Mucosa of rectum (tissue), 2 donors: ENCODE results near the gene MTSS2.
"Not testable (repeated sequence)": the region's sequence is repeated elsewhere in the genome, so short reads cannot be mapped to it uniquely, and the experiment has no call there.

ENCODE experiments used
- H3K27ac ChIP-seq, 2 donors: one replicate each; pipeline ENCODE4 v1.7.0; 2013; ENCODE audit warnings: inconsistent platforms in 2 of 2, low read depth in 2 of 2, low read length in 2 of 2
- H3K27me3 ChIP-seq, 2 donors: one replicate each; pipeline ENCODE4 v1.7.0; 2013; ENCODE audit warnings: low read length in 2 of 2; ENCODE audit not compliant: control insufficient read depth in 2 of 2, insufficient read depth in 2 of 2
- H3K36me3 ChIP-seq, 2 donors: one replicate each; pipeline ENCODE4 v1.7.0; 2013; ENCODE audit warnings: low read length in 2 of 2; ENCODE audit not compliant: control insufficient read depth in 2 of 2, insufficient read depth in 2 of 2
- H3K4me1 ChIP-seq, 2 donors: one replicate each; pipeline ENCODE4 v1.7.0; 2013; ENCODE audit warnings: low read length in 2 of 2, mild to moderate bottlenecking in 1 of 2; ENCODE audit not compliant: control insufficient read depth in 2 of 2, insufficient read depth in 2 of 2
- H3K4me3 ChIP-seq, 2 donors: one replicate each; pipeline ENCODE4 v1.7.0; 2013; ENCODE audit warnings: low read length in 2 of 2
- H3K9ac ChIP-seq, 2 donors: one replicate each; pipeline ENCODE4 v1.7.0; 2013; ENCODE audit warnings: low read length in 2 of 2, low read depth in 1 of 2, mild to moderate bottlenecking in 1 of 2
- H3K9me3 ChIP-seq, 2 donors: one replicate each; pipeline ENCODE4 v1.7.0; 2013; ENCODE audit warnings: low read length in 2 of 2; ENCODE audit not compliant: control insufficient read depth in 2 of 2
- donor health status: healthy.
- donor health status: Normal muscosa, but diverticular disease.

The MTSS2 gene

DNA sequence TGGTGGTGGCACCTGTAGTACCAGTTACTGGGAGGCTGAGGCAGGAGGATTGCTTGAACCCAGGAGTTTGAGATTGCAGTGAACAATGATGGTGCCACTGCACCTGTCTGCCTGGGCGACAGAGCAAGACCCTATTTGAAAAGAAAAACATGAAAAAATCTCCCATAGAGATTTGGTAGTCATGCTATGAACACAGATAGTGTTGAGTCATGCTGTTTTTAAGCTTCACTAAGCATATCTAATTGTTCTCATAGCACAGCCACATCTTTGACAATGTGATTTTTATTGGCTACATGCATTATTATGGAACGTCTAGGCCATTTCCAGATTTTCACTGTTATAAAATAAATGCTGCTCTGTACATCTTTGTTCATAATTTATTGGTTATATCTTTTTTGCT is 33.5 kb downstream of the MTSS2 start:
- Histone ChIP-seq H3K9ac (no peak overlapping the region), H3K36me3 (no peaks in the 10 kb centered on the region), H3K4me3 (no peak overlapping the region), H3K27me3 (no peaks in the 10 kb centered on the region), H3K4me1 (peaks cover 0 to 3% of the 10 kb centered on the region in 2 donors), H3K27ac (no peak overlapping the region), H3K9me3 (no peaks in the 10 kb centered on the region)

DNA sequence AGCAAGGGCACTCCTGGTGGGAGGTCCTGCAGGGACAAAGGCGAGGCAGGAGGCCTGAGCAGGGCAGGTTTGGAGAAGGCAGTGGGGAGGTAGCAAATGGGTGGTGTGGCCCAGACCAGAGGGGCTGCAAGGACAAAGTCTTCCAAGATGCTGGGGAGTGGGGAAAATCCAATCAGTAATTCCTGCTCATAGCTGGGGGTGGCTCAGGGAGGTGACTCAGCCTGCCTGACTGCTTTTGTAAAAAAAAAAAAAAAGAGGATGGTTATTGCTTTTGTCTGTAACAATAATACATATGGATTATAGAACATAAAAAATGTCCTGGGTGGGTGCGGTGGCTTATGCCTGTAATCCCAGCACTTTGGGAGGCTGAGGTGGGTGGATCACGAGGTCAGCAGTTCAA is 34.3 kb downstream of the MTSS2 start:
- Histone ChIP-seq H3K9me3 (no peaks in the 10 kb centered on the region), H3K9ac (no peak overlapping the region), H3K4me1 (peaks cover 0 to 3% of the 10 kb centered on the region in 2 donors), H3K27ac (no peak overlapping the region), H3K4me3 (no peak overlapping the region), H3K36me3 (no peaks in the 10 kb centered on the region), H3K27me3 (no peaks in the 10 kb centered on the region)

DNA sequence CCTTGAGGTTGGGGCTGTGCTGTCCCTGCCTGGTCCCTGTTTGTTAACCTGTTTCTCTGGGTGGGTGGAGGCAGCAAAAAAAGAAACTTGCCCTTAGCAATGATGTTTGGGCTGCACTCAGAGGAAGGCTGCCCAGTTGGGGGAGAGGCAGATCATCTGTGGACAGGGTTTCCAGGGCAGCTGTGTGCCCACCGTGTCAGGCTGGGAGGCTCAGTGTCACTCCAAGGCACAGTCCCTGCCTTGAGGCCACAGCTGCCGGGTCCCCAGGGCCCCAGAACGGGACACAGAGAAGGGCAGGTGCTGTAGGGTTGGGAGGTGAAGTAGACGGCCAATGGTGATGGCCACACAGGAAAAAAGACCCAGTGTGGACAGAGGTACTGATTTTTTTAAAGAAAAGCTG is 35.6 kb downstream of the MTSS2 start:
- no peaks in the 10 kb centered on the region for H3K27me3 ChIP-seq
- H3K4me1 ChIP-seq = peaks cover 0 to 3% of the 10 kb centered on the region in 2 donors
- H3K27ac ChIP-seq = no peak overlapping the region
- H3K36me3 ChIP-seq = no peaks in the 10 kb centered on the region
- no peaks in the 10 kb centered on the region for H3K9me3 ChIP-seq
- H3K4me3 ChIP-seq = no peak overlapping the region
- H3K9ac ChIP-seq = no peak overlapping the region

DNA sequence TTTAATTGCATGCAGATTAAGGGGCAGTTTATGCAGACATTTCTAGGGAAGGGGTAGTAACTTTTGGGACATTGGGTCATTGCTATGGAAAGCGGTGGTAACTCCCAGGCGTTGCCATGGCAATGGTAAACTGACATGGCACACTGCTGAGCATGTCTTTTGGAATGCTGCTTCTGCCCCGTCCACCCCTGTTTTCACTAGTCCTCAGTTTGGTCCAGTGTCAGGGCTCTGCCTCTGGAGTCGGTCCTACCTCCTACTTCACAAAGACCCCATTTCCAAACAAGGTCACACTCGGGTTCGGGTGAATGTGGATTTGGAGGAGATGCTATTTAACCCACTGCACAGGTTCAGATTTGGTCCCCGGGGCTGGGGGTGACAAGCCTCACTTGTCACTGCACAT is 36.6 kb downstream of the MTSS2 start:
- Histone ChIP-seq H3K9ac (no peak overlapping the region), H3K4me1 (peaks cover 0 to 3% of the 10 kb centered on the region in 2 donors), H3K27ac (no peak overlapping the region), H3K4me3 (no peak overlapping the region), H3K36me3 (no peaks in the 10 kb centered on the region), H3K9me3 (no peaks in the 10 kb centered on the region), H3K27me3 (no peaks in the 10 kb centered on the region)

DNA sequence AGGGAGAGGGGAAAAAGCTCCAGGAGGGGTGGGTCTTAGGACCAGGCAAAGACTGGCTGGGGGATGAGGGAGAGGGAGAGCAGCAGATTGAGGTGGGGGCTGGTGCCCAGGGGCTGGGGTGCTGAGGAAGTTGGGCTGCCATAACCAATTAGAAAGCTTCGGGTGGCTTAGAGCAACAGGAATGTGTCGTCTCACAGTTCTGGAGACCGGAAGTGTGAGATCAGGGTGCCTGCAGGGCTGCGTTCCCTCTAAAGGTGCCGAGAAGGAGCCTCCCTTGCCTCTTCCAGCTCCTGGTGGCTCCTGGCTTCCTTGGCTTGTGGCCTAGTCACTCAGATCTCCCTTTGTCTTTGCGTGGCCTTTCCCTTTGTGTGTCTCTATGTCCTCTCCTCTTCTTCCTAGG is 37.2 kb downstream of the MTSS2 start:
- Histone ChIP-seq H3K4me3 (no peak overlapping the region), H3K36me3 (no peaks in the 10 kb centered on the region), H3K27me3 (no peaks in the 10 kb centered on the region), H3K4me1 (no peaks in the 10 kb centered on the region), H3K27ac (no peak overlapping the region), H3K9me3 (no peaks in the 10 kb centered on the region), H3K9ac (no peak overlapping the region)

GRCh38 chr16:70647441-70648359 is 38.2 kb downstream of the MTSS2 start:
- Histone ChIP-seq H3K9ac (no peak overlapping the region), H3K27ac (no peak overlapping the region), H3K4me3 (no peak overlapping the region), H3K9me3 (no peaks in the 10 kb centered on the region), H3K4me1 (no peaks in the 10 kb centered on the region), H3K36me3 (no peaks in the 10 kb centered on the region), H3K27me3 (no peaks in the 10 kb centered on the region)

DNA sequence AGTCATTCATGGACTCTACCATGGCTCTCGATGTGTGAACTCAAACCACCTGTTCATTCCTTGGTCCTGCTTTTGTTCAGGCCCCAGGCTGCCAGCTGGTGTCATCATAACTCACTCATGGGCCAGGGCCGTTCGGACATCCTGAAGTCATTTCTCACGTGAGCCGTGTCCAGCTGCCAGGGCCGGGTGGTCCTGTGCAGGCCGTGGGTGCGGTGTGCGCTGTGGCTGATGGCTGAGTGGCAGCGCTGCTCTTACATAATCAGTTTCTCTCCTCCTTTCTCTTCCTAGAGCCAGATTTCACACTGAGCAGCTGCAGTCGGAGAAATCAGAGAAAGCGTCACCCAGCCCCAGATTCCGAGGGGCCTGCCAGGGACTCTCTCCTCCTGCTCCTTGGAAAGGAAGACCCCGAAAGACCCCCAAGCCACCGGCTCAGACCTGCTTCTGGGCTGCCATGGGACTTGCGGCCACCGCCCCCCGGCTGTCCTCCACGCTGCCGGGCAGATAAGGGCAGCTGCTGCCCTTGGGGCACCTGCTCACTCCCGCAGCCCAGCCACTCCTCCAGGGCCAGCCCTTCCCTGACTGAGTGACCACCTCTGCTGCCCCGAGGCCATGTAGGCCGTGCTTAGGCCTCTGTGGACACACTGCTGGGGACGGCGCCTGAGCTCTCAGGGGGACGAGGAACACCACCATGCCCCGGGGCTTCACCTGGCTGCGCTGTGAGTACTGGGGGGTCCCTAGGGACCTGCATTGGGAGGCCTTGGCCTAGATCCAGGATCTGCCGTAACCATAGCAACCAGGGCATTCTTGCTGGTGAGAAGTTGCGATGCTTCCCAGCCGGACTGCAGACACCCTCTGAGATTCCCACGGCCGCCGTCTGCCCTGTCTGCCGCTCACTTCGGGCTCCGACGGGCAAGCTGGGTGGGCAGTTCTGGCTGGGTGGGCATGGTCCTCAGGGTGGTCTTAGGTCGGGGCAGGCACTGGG is 39.3 kb downstream of the MTSS2 start, which contains the start of gene IL34:
IL34 (plus strand) TSS at position 300 of the 982 bp plus-strand sequence; CDS start at position 689, 389 bp downstream.
- Histone ChIP-seq H3K4me1 (no peaks in the 10 kb centered on the region), H3K36me3 (no peaks in the 10 kb centered on the region), H3K9me3 (no peaks in the 10 kb centered on the region), H3K27me3 (no peaks in the 10 kb centered on the region), H3K4me3 (no peak within 1 kb of the TSS), H3K27ac (no peak within 1 kb of the TSS), H3K9ac (no peak within 1 kb of the TSS)

DNA sequence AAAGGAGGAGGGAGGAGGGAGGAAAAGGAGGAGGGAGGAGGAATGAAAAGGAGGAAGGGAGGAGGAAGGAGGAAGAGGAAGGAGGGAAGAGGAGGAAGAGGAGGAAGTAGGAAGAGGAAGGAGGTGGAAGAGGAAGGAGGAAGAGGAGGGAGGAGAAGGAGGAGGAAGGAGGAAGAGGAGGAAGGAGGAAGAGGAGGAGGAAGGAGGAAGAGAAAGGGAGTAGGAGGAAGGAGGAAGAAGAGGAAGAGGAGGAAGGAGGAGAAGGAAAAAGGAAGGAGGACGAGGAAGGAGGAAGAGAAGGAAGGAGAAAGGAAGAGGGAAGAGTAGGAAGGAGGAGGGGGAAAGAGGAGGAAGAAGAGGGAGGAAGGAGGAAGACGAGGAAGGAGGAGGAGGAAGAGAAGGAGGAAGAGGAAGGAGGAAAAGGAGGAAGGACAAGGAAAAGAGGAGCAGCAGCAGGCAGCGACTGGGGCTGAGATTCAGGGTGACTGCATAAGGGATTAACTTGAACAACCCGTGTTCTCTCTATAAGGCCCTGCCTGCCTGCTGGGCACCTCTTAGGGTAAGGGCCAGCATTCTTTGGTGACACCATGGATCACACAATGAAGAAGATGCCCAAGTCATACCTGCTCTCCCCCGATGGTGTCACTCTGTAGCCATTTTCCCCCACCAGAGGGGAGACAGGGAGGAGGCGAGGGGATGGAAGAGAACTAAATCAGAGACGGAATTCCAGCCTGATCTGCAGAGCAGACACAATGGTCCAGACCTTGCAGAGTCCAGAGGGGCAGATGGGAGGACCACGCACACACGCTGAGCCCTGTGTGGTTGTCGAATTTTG is 40.9 kb downstream of the MTSS2 start:
- Histone ChIP-seq H3K4me1 (no peaks in the 10 kb centered on the region), H3K36me3 (no peaks in the 10 kb centered on the region), H3K9ac (no peak overlapping the region), H3K4me3 (no peak overlapping the region), H3K9me3 (no peaks in the 10 kb centered on the region), H3K27me3 (no peaks in the 10 kb centered on the region), H3K27ac (no peak overlapping the region)

DNA sequence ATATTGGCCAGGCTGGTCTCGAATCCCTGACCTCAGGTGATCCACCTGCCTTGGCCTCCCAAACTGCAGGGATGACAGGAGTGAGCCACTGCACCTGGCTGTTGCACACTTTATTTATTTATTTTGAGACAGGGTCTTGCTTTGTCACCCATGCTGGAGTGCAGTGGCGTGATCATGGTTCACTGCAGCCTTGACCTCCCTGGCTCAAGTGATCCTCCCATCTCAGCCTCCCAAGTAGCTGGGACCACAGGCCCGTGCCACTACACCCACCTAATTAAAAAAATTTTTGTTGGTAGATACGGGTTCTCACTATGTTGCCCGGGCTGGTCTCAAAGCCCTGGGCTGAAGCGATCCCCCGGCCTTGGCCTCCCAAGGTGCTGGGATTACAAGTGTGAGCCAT is 42.6 kb downstream of the MTSS2 start:
- H3K4me3 ChIP-seq, H3K36me3 ChIP-seq, H3K9ac ChIP-seq, H3K4me1 ChIP-seq, H3K27ac ChIP-seq, H3K27me3 ChIP-seq, H3K9me3 ChIP-seq: not testable (repeated sequence)
